Stimulated activated CD4-positive, alpha-beta T cell treated with anti-CD3 and anti-CD28 coated beads, Interleukin-4, amount 100 ng/mL, for 24 hours (primary cell): ENCODE data around the gene TTC34.
"Not testable (repeated sequence)": the region's sequence is repeated elsewhere in the genome, so short reads cannot be mapped to it uniquely, and the experiment has no call there.

ENCODE experiments used
- DNase-seq: peaks from one replicate; pipeline ENCODE4 v3.0.0-alpha.2; 2020

TTC34 gene

GRCh38 chr1:2638466-2639115 is 162.9 kb downstream of the TTC34 start:
- DNase-seq: no peak

- no peak for DNase-seq
These were observed 163.9 kb downstream of the TTC34 start for GRCh38 chr1:2637442-2638145.

DNA sequence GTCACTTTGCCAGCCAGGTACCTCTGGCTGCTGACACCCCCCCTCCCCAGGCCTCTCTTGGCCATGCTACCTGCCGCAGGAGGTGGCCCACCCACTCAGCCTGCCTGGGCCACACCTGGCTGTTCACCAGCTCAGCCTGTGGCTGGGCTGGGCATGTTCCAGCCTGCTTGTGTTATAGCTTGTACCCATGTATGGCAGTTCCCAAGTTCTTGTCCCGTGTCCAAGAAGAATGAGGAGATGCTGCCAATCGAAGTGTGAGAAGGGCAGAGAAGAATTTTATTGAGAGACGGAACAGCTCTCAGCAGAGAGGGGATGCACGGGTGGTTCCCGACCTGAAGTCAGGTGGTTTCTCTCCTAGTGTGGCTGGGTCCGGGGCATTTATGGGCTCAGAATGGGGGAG is 164.8 kb downstream of the TTC34 start:
- DNase-seq: no peak

DNA sequence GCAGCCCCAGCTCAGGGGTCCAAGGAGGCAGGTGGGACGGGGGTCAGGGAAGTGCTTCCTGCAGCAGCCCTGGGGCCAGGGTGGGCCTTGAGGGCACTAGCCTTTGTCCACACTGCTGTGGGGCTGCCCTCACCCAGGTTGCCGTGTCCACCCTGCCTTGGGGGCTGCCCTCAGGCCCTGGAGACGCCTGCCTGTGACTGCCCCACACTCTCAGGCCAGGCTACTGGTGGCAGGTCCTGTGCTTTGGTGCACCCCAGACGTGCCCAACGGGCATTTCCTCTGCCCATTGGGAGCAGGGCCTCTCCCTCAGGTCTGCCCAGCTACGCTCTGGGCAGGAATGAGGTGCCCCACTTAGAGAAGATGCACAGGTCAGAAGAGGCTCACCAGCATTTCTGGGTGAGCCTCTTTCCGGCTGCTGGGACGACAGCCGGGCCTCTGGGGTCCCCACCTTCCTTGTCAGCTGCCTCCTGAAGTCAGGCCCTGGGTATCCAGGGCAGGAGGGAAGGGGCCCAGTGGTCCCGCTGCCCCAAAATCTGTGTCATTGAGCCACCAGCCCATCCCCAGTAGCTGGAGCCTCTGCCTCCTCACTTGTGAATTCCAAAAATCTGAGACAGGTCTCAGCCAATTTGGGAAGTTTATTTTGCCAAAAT is 166.0 kb downstream of the TTC34 start:
- DNase-seq: no peak

- DNase-seq: no peak
These were observed 167.5 kb downstream of the TTC34 start for GRCh38 chr1:2633936-2634491.

- DNase-seq: no peak
These were observed 168.0 kb downstream of the TTC34 start for GRCh38 chr1:2633366-2633935.

DNA sequence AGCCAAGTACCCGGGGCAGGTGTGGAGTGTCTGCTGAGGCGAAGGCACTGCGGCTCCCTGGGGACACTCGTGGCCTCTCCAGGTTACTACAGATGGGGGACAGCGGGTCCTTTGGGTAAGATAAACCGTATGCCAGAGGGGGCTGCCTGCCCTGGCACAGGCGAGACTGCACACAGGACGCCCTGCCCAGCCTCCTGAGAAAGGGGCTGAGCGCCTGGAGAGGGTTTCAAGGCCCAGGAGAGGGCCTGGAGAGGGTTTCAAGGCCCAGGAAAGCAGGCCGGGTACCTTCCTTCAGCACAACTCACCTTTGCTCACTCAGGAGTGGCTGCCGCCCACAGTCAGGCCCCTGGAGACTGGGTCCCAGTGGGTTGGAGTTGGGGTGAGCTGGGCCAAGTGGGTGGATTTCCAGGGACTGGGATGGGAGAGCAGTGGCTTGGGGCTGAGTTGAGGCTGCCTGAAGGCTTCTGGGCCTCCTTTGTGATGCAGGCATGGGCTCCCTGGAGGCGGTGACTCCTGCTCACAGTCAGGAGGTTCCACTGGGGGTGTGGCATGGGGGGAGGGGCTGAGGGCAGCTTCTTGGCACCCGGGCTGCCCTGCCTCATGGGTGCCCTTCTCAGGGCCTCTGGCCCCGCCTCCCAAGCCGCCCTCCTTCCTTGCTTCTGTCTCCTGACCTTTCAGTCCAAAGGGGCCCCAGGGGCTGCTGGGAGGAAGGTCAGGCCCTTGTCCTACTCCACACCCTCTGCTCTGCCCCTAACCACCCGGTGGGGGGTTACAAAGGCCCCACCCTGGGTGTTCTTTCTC is 168.7 kb downstream of the TTC34 start, which contains the start of gene MMEL1:
Gene MMEL1 (minus strand): TSS at position 456 of the 801 bp plus-strand sequence. CDS start 3,532 bp downstream, outside the sequence.
- no peak for DNase-seq

DNA sequence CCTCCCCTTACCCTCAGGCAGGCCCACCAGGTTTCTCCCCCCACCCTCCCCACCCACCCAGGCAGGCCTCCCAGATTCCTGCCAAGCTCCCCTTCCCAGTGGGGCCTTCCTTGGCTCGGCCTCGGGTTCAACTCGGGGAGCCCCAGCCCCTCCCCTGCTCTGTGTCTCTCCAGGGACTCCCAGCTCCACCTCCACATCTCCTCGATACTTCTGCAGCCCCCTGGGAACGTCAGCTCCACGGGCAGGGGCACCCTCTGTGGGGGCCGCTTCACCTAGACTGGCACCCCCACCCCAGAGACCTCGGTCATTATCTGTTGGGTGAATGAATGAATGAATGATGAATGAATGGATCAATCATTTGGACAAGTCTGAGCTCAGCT is 169.5 kb downstream of the TTC34 start:
- no peak for DNase-seq

DNA sequence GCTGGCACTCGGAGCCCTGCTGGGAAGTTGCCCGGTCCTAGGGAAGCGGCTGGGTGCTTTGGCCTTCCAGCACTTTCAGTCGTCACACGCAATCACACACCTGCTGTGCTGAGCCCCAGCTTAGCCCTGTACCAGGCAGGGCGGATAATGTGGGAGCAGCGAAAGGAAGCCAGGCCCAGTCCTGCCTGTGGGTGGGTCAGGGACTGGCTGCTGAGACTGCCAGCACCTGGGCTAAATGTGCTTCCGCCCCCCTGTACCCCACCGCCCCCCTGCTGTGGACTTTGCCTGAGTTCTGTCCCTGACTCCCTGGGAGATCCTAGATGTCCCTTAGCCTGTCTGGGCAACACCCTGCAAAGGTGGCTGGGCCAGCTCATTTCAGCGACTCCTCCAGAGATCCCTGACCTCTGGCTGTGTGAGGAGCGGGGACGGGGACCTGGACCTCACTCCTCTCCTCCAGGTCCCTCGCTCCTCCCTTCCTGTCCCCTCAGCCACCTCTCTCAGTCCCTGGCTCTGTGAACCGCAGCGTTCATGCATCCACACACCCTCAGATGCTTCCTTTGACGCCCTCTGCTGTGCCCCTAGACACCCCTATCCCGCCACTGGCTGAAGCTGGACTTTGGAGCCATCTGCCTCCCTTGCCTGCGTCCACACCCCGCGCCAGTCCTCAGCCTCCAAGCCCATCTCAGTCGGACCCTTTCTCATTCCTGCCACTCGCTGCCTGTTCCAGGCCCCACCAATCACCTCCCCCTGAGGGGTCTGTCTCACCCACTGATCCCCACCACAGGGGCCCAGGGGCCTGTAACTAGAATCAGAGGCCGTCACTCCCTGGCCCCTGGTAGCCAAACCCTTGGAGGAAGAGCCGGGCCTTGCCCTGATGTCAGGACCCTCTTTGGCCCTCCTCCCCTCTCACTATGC is 170.1 kb downstream of the TTC34 start:
- no peak for DNase-seq

GRCh38 chr1:2630498-2631135 is 170.9 kb downstream of the TTC34 start:
- DNase-seq: no peak

DNA sequence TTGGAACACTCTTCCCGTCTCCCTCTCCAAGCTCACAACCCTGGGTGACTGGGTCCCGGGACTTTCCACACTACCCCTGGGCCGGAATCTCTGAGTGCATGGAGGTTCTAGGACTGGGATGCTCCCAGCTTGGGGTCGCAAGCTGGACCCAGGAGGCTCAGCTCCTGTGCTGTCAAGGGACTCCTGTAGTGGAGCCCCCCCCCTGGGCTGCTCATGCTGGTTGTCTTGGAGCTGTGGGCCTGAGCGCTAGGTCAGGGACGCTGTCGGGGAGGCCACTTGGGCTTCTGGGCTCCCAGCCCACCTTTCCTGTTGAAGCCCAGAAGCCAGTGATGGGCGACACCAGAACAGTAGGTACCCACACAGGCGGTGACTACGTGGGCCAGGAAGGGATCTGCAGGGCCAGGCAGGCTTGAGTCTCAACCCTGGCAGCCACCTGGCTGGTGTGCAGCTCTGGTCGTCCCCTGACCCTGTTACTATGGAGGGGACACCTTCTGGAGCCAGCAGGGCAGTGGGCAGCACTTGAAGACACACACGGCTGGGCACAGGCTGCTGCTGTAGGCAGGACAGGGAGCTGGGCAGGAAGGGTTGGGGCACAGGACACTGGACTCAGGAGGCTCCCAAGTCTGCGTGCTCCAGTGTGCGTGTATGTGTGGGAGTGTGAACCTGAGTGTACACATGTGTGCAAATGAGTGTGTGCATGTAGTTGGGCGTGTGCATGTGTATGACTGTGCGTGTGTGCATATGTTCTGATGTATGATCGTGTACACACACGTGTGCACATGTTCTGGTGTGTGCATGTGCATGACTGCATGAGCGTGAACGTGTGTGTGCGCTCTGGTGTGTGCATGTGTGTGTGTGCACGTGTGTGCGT is 171.6 kb downstream of the TTC34 start:
- no peak for DNase-seq

- no peak for DNase-seq
These were observed 172.4 kb downstream of the TTC34 start for GRCh38 chr1:2628933-2629626.

DNA sequence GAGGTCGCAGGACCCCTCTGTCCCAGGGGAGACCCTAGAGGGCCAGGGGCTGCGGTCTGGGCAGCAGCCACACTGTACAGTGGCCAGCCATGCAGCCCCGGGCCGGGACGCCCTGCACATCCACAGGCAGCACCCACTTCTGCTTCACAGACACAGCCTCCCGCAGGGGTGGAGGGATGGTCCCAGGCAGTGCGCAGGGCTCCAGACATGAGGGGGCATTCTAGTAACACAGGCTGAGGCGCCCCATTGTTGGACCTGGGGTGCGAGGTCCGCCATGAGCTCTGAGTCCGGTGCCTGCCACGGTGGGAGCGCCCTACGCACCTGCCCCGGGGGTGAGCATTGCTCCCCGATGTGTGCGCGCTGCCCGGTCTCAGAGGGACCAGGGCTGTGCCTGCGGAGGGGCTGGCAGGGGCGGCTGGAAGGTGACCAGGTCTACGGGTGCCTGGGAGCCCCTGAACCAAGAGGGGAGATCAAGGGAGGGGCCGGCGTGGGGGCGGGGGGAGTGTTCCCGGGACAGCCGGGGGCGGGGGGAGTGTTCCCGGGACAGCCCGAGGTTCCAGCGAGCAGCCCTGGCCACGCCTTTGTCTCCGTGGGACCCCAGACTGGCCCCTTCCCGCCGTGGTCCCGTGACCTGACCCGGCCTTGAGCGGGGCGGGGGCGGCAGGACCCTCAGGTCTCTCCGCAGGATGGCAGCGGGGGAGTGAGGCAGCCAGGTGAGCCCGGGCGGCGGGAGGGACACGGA is 173.1 kb downstream of the TTC34 start:
- DNase-seq: no peak

DNA sequence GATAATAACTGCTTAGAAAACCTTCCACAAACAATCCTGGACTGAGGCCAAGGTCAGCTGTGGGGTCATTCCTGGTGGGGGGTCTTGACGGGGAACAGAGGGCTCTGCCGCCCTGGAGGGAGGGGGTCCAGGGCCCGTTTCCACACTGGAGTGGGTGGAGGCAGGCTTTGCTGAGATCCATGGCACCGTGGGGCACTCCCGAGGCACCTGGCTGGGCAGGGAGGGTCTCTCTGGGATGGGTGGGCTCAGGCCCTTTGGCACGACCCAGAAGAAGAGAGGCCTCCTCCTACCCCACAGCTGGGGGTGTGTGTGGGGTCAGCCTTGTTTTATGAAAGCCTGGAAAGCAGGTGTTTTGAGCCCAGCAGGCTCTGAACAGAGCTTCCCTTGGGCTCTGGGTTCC is 173.7 kb downstream of the TTC34 start:
- DNase-seq: no peak

- DNase-seq: not testable (repeated sequence)
These were observed 175.7 kb downstream of the TTC34 start for GRCh38 chr1:2625748-2626147.

DNA sequence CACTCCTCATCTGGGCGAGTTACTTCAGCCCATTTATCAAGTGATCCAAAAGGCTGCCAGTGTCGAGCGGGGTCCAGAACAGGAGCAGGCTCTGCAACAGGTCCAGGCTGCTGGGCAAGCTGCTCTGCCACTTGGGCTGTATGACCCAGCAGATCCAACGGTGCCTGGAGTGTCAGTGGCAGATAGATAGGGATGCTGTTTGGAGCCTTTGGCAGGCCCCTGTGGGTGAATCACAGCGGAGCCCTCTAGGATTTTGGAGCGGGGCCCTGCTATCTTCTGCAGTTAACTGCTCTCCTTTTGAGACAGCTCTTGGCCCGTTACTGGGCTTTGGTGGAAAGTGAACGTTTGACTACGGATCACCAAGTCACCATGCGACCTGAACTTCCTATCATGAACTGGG is 176.2 kb downstream of the TTC34 start:
- no peak for DNase-seq

GRCh38 chr1:2624735-2625300 is 176.7 kb downstream of the TTC34 start:
- no peak for DNase-seq
